Activated effector memory CD4-positive, alpha-beta T cell treated with anti-CD3 and anti-CD28 coated beads, Interleukin-2, amount 50 U/mL, for 16 hours (primary cell): ENCODE data around the gene FGGY.

ENCODE experiments used
- DNase-seq: peaks from one replicate; pipeline ENCODE4 v3.0.0-alpha.2; 2020

Gene FGGY

DNA sequence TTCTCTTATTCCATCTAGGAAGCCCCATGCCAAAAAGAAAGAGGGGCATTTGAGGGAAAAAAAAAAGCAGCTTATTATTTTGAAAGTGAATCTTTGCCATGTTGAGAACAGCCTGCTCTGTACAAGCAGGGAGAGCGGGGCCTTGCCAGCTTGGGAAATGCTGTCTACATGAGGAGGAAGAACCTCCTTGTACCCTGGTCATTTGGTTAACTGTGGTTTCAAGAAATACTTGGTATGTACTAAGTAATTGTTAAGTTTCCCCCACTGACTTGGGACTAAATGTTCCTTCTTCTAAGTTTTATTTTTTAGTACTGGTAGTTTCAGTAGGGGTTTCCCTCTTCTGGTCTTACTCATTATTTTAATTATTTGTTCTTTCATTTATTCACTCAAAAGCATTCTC lies 373.8 kb downstream of the FGGY start:
- no peak for DNase-seq

DNA sequence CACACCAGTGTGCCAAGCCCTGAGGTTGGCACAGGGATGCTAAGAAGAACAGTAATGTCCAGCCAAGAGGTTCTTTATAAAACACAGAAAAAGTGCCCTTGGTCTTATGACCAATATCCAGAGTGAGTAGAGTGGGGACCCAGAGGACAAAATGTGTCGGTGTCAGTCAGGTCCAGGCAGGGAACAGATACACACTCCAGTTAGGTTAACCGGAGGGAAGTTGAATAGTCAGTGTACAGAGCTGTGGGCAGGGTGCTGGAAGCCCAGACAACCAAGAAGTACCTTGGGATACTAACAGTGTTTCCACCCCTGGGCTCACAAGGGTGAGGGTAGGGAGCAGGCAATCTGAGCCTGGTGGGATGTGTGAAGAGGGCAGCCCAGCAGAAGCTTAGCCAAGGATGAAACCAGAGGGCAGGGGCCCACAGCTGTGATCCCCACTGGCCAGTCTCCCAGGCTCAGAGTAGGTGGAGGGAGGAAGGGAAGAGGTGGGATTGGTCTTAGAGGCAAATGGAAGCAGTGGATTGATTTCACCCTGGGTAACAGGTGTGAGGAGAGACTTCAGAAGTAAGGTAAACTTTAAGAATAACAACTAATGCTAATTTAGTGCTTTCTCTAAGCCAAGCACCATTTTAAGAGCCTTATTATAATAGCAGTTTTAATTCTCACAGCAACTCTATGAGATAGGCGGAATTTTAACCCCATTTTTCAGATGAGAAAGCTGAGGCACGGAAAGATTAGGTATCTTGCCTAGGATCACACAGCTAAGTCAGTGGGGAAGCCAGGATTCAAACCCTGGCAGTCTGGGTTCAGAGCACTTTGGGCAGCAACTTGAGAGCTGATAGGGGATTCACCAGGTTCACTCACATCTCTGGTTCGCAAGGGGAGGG lies 374.4 kb downstream of the FGGY start:
- DNase-seq = no peak

DNA sequence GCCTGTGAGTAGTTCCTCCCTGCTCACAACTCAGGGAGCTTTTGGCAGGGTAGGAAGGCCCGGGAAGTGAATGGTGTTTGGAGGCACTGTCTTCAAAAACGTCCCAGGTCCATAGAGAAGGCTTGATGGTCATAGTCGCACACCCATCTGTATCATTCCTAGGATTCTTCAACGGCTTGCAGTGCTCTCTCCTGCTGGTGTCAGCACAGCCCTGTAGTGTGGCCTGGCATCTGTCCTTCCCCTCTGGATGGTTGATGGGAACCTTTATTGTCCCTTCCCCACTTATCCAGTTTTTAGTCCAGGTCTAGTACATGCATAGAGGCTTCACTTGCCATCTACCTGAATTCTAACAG lies 375.0 kb downstream of the FGGY start:
- no peak for DNase-seq

GRCh38 chr1:59672851-59673572 lies 376.1 kb downstream of the FGGY start:
- DNase-seq = no peak

DNA sequence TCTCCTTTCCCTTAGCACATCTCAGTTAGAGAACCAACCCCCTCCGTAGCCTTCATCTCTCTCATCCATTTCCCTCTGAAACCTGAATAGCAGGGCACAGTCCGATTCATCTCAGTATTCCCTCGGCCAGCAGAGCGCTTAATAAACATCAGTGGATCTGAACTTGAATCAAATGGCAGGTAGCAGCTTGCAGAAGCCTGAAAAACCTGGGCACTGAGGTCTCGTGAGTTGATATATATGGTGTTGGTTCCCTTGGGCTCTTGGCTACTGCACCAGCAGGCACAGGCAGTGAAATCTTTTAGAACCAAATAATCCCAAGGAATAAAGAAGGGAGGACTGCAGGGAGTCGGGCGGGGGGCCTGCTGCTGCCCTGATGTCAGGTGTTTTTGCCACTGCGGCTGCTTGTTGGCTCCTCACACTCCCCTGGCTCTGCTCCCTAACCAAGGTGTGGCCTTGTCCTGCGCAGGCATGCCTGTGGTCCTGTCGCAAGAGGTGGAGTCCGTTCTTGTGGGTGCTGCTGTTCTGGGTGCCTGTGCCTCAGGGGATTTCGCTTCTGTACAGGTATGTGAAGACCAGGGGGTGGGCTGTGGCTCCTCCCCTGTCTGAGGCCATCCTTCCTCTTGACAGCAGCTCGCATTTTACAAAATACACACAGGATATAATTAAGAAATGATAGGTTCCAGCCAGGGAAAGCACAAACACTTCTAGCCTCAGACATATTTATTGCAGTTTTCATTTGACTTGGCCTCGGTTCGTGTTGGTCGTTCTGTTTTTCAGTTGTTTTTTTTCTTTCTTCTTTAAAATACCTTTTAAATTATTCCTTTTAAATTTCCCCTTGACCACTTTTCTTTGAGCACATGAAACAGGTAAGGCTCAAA lies 376.9 kb downstream of the FGGY start:
- no peak for DNase-seq

- no peak for DNase-seq
Measured at GRCh38 chr1:59674595-59674994, 377.7 kb downstream of the FGGY start.

GRCh38 chr1:59675936-59676335 lies 379.0 kb downstream of the FGGY start:
- no peak for DNase-seq

GRCh38 chr1:59678040-59678439 lies 381.1 kb downstream of the FGGY start:
- DNase-seq = no peak

GRCh38 chr1:59678493-59679228 lies 381.8 kb downstream of the FGGY start:
- DNase-seq = no peak

GRCh38 chr1:59680044-59680443 lies 383.1 kb downstream of the FGGY start:
- DNase-seq = no peak

- no peak for DNase-seq
Measured at GRCh38 chr1:59682396-59683080, 385.6 kb downstream of the FGGY start.

- no peak for DNase-seq
Measured at GRCh38 chr1:59683197-59683596, 386.3 kb downstream of the FGGY start.

DNA sequence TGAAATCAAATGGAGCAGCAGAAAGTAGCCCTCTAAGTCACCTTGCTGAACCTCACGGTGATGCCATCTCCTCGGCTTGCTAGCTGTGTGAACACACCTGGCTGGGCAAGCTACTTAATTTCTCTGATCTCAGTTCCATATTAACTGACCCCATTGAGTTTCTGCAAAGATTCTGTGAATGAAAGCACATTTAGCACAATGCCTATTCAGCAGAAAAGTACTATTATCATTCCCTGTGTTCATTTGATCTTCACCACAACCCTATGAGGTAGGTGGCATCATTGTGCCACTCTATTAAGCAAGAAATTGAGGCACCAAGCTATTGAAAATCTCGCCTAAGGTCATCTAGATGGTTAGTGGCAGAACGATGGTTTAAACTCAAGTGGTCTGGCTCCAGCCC lies 387.8 kb downstream of the FGGY start:
- DNase-seq = no peak

GRCh38 chr1:59685101-59685500 lies 388.2 kb downstream of the FGGY start:
- DNase-seq = no peak

- DNase-seq = no peak
Measured at GRCh38 chr1:59685666-59686065, 388.8 kb downstream of the FGGY start.

GRCh38 chr1:59686170-59686569 lies 389.3 kb downstream of the FGGY start:
- DNase-seq = no peak

DNA sequence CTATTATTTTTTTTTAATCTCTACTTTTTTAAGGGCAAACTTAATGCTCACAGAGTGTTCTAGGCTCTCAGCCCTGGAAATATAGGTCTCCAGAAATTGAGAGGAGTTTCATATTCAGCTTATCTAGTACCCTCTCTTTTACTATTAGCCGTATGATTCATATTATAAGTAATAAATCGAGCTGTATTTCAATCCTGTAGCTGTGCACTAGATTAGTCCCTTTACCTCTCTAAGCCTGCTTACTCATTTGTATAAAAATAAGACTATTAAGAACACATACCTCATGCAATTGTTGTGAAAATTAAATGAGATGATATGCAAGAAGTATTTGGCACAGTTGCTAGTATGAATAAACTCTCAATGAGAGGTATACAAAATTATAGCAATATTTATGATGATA lies 389.7 kb downstream of the FGGY start:
- no peak for DNase-seq

GRCh38 chr1:59687081-59687480 lies 390.2 kb downstream of the FGGY start:
- DNase-seq = no peak

- no peak for DNase-seq
Measured at GRCh38 chr1:59688976-59689375, 392.1 kb downstream of the FGGY start.

DNA sequence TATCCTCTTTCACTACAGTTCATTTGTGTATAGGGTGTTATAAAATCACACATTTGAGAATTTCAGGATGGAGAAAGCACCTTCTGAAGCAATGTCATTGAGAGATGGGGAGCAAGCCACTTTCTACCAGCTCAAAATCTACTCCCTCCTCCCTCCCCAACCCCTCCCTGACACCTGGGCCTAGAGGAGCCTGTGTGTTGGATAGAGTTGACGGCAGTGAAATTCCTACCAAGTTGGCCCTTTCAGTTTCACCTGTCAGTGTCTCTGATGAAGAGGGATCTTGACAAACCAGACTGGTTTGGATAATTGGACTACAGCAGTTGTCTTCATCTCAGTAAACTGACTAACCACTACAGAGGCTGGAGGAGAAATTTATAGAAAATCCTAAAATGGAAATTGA lies 392.8 kb downstream of the FGGY start:
- DNase-seq = no peak

DNA sequence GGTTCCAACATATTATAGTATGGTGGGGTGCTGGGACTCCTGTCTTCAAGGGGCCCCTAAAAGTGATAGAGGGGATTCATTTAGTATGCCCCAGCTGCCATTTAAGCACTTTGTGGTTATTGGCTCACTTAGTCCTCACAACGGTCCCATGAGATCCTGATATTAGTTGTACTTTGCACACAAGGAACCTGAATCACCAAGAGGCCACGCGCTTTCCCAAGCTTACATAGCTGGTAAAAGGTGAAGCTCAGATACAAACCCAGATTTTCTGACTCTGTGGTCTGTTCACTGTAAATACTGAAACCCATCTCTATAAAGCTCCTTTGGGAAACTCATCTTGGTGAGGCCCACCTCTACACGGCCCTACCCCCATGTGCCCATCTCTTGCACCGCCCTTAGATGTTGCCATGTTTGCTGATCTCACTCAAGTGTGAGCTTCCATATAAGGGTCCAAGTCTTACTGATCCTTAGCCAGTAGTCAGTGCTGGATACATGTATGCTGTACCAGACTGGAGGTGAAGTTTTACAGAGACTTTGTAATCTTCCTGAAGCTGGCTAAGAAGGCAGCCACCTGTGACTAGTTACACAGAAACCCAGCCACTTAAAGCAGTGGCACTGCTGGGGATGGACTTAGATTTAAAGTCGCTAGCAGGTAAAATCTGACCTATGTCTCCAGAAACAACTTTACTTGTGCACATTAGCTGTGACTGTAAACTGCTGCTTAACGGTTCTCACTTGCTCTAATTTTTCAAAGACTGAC lies 393.5 kb downstream of the FGGY start:
- no peak for DNase-seq
